ENCODE measurements around the gene APC2. TPM values are rescaled to one million over a fixed set of nuclear protein-coding genes. Genes with fewer than 3 reads are reported as not detected.
"Not testable (repeated sequence)": the region's sequence is repeated elsewhere in the genome, so short reads cannot be mapped to it uniquely, and the experiment has no call there.

APC2 gene
- total RNA-seq, 1 experiment from 2014 or later, result 0.68 TPM

GRCh38 chr19:1497578-1498235 is 47.8 kb downstream of the APC2 start:
- H2BK20ac ChIP-seq (ENCODE audit: low read depth, low read length, poor library complexity, severe bottlenecking), result no peak overlapping the region
- no peak for DNase-seq
- WGBS (ENCODE audit: extremely low coverage, insufficient read length, low lambda C conversion rate), result no CpG with 5 or more reads among the region's 25 CpGs
- H3K14ac ChIP-seq (ENCODE audit: insufficient read depth, low read length), result no peak overlapping the region; the same call in 1 of the 2 replicates
- H3K9ac ChIP-seq (ENCODE audit: extremely low read depth, insufficient read length, low read length), result no peak overlapping the region
- no peaks in the 10 kb centered on the region for H3K23me2 ChIP-seq (ENCODE audit: insufficient read length, low read depth, low read length, poor library complexity, severe bottlenecking)
- H2BK120ac ChIP-seq (ENCODE audit: low read depth, low read length, poor library complexity, severe bottlenecking), result no peak overlapping the region
- peaks cover 7 to 16% of the 10 kb centered on the region in 2 experiments for H3K9me3 Mint-ChIP-seq
- H2AFZ ChIP-seq (ENCODE audit: low read length), result no peak overlapping the region
- H3K4me2 ChIP-seq (ENCODE audit: insufficient read depth, insufficient read length, low read length), result no peak overlapping the region
- no peak overlapping the region for H3T11ph ChIP-seq (ENCODE audit: low read length)
- no peaks in the 10 kb centered on the region for H3K27me3 ChIP-seq (ENCODE audit: insufficient read depth, low read length)
- no peak overlapping the region for H3K4ac ChIP-seq (ENCODE audit: low read depth, low read length)
- no peaks in the 10 kb centered on the region for H3K79me1 ChIP-seq (ENCODE audit: insufficient read depth, low read depth, low read length, poor library complexity, severe bottlenecking)
- no peak overlapping the region for H4K8ac ChIP-seq (replicated peaks; ENCODE audit: insufficient read length, low read depth, low read length)
- H2BK15ac ChIP-seq (ENCODE audit: low read depth, low read length), result no peak overlapping the region
- no peak overlapping the region for H3K23ac ChIP-seq (ENCODE audit: insufficient read length, low read depth, low read length)
- no peak overlapping the region for H4K91ac ChIP-seq (ENCODE audit: insufficient read length, low read depth, low read length)
- no peak overlapping the region for H3K27ac ChIP-seq (ENCODE audit: insufficient read length, low read depth, low read length)
- no peak for TF ChIP-seq CTCF (conservative IDR thresholded peaks at IDR 0.05)
- no peaks in the 10 kb centered on the region for H3K4me1 ChIP-seq (ENCODE audit: insufficient read depth, low read length)
- no peak overlapping the region for H2BK12ac ChIP-seq (ENCODE audit: insufficient read length, low read depth, low read length)
- H4K20me1 ChIP-seq (ENCODE audit: control insufficient read depth, insufficient read depth, insufficient read length), result no peaks in the 10 kb centered on the region
- H3K27me3 Mint-ChIP-seq (ENCODE audit: low read depth), result peaks cover 66% of the 10 kb centered on the region
- no peaks in the 10 kb centered on the region for H3K9me3 ChIP-seq (ENCODE audit: control insufficient read depth, low read depth, low read length)
- H2BK5ac ChIP-seq (ENCODE audit: insufficient read length, low read length), result no peak overlapping the region
- H3K4me3 Mint-ChIP-seq, result no peak overlapping the region
- H3K79me2 ChIP-seq (ENCODE audit: insufficient read depth, low read length), result no peaks in the 10 kb centered on the region
- H2AK5ac ChIP-seq (ENCODE audit: insufficient read length, low read length), result no peak overlapping the region
- H3K4me1 Mint-ChIP-seq, result peaks cover 0 to 11% of the 10 kb centered on the region in 2 experiments; a peak in 1 of 4 replicates
- H4K5ac ChIP-seq (ENCODE audit: insufficient read length, low read depth, low read length), result no peak overlapping the region
- H3K18ac ChIP-seq (ENCODE audit: insufficient read length, low read depth, low read length), result no peak overlapping the region
- H3K27ac Mint-ChIP-seq, result peak overlapping the region in 1 of 3 experiments; percentile 94; a peak in 1 of 7 replicates
- H3K36me3 Mint-ChIP-seq (ENCODE audit: insufficient read depth in 1 of 3, low read depth in 3 of 3), result no peaks in the 10 kb centered on the region
- no peak overlapping the region for H3K56ac ChIP-seq (ENCODE audit: insufficient read length, low read depth, low read length)

- not testable (repeated sequence) for H4K91ac ChIP-seq (ENCODE audit: insufficient read length, low read depth, low read length); H2BK120ac ChIP-seq (ENCODE audit: low read depth, low read length, poor library complexity, severe bottlenecking); H4K8ac ChIP-seq (replicated peaks; ENCODE audit: insufficient read length, low read depth, low read length); H3K27ac ChIP-seq (ENCODE audit: insufficient read length, low read depth, low read length); H2BK12ac ChIP-seq (ENCODE audit: insufficient read length, low read depth, low read length); H2AK5ac ChIP-seq (ENCODE audit: insufficient read length, low read length); H2BK5ac ChIP-seq (ENCODE audit: insufficient read length, low read length); H3K79me1 ChIP-seq (ENCODE audit: insufficient read depth, low read depth, low read length, poor library complexity, severe bottlenecking); H4K20me1 ChIP-seq (ENCODE audit: control insufficient read depth, insufficient read depth, insufficient read length); H3K18ac ChIP-seq (ENCODE audit: insufficient read length, low read depth, low read length); H3K4me2 ChIP-seq (ENCODE audit: insufficient read depth, insufficient read length, low read length); H3K4ac ChIP-seq (ENCODE audit: low read depth, low read length); H3K36me3 Mint-ChIP-seq (ENCODE audit: insufficient read depth in 1 of 3, low read depth in 3 of 3); H3K14ac ChIP-seq (ENCODE audit: insufficient read depth, low read length); H3K56ac ChIP-seq (ENCODE audit: insufficient read length, low read depth, low read length); H3K79me2 ChIP-seq (ENCODE audit: insufficient read depth, low read length); H3K9me3 ChIP-seq (ENCODE audit: control insufficient read depth, low read depth, low read length); H2AFZ ChIP-seq (ENCODE audit: low read length); DNase-seq; H2BK20ac ChIP-seq (ENCODE audit: low read depth, low read length, poor library complexity, severe bottlenecking); H3K27ac Mint-ChIP-seq; H4K5ac ChIP-seq (ENCODE audit: insufficient read length, low read depth, low read length); H3K23me2 ChIP-seq (ENCODE audit: insufficient read length, low read depth, low read length, poor library complexity, severe bottlenecking); H3K23ac ChIP-seq (ENCODE audit: insufficient read length, low read depth, low read length); H3T11ph ChIP-seq (ENCODE audit: low read length); H3K4me1 ChIP-seq (ENCODE audit: insufficient read depth, low read length); H3K9ac ChIP-seq (ENCODE audit: extremely low read depth, insufficient read length, low read length); H3K27me3 ChIP-seq (ENCODE audit: insufficient read depth, low read length); H2BK15ac ChIP-seq (ENCODE audit: low read depth, low read length); H3K4me3 Mint-ChIP-seq
- Mint-ChIP-seq H3K27me3 (ENCODE audit: low read depth) (peaks cover 66% of the 10 kb centered on the region), H3K4me1 (peaks cover 0 to 12% of the 10 kb centered on the region in 2 experiments; a peak in 3 of 4 replicates), H3K9me3 (peaks cover 7 to 16% of the 10 kb centered on the region in 2 experiments)
- WGBS (ENCODE audit: extremely low coverage, insufficient read length, low lambda C conversion rate), result no CpG with 5 or more reads among the region's 34 CpGs
Observed at GRCh38 chr19:1499231-1499630, 49.3 kb downstream of the APC2 start.
